Mucosa of descending colon (tissue), 3 donors: ENCODE results near the gene TRANK1. TPM values are rescaled to one million over a fixed set of nuclear protein-coding genes. Genes with fewer than 3 reads are reported as not detected.

Experiments
- ATAC-seq: fragments of 200-7000 bp; cut with Tn5 transposase; one replicate; pipeline ENCODE4 v1.9.1; 2020; ENCODE audit warnings: mild to moderate bottlenecking, moderate library complexity
- DNase-seq, 3 donors: peaks; one replicate each; pipeline ENCODE4 v3.0.0-alpha.2; 2020
- H3K36me3 ChIP-seq: fragments of 200-600 bp; one replicate; pipeline ENCODE4 v1.8.0; 2021; ENCODE audit warnings: low read depth, mild to moderate bottlenecking
- H3K4me1 ChIP-seq: fragments of 200-600 bp; one replicate; pipeline ENCODE4 v1.8.0; 2021; ENCODE audit warnings: low read depth, mild to moderate bottlenecking
- H3K4me3 ChIP-seq: fragments of 200-600 bp; one replicate; pipeline ENCODE4 v1.8.0; 2021; ENCODE audit warnings: mild to moderate bottlenecking
- H3K9me3 ChIP-seq: fragments of 200-600 bp; one replicate; pipeline ENCODE4 v1.8.0; 2021; ENCODE audit warnings: mild to moderate bottlenecking
- CTCF ChIP-seq: fragments of 200-600 bp; IDR thresholded peaks from one replicate; pipeline ENCODE4 v1.8.0; 2022; ENCODE audit warnings: antibody characterized with exemption, mild to moderate bottlenecking
- intact Hi-C, 2 donors: fragments of 100-400 bp; cut with DNase I in 1 of 2; cut with micrococcal nuclease in 1 of 2; formaldehyde crosslinking; loops; one replicate each; pipeline versions ENCODE4 v1.11.0 to v1.11.1; 2022; cut with DNase I, micrococcal nuclease
- long read RNA-seq, 2 donors: library from polyadenylated mRNA; unstranded; transcript quantifications; one replicate each; pipeline ENCODE4 v2.0.0, GENCODE V29; 2019 to 2021
- total RNA-seq, 3 donors: library from RNA; stranded (reverse); fragmentation: NEBNext Ultra II Directional in 2 of 3; extraction: Animal tissue kit (Norgen Biotek cat#: 25700) in 2 of 3; gene quantifications; one replicate each; pipeline versions ENCODE4 v1.2.1 to v1.2.4, GENCODE V29; 2021 to 2023
- donor health status: DM: no; HTN: no; CAD: no; lungs with moderate emphysema.
- donor health status: DM: no; HTN: no; CAD: no.
- donor health status: DM: no; HTN: yes; CAD: no.

Gene TRANK1
- 100 to 1,000 TPM in 1 of 3 donors, 10 to 100 TPM in 2; 78.6 to 163 (median 97.3) TPM for total RNA-seq
- long read RNA-seq, donor 1, partial matches to known transcripts, result 15 of 25 reads
- long read RNA-seq, donor 1, other reads (novel, unspliced or antisense), result 10 of 25 reads
- long read RNA-seq, donor 2, partial matches to known transcripts, result 11 of 36 reads
- long read RNA-seq, donor 2, other reads (novel, unspliced or antisense), result 25 of 36 reads

- peak within 1 kb of the TSS; percentile 47 for H3K4me3 ChIP-seq
- no peaks in the 10 kb centered on the region for H3K36me3 ChIP-seq
- ATAC-seq (peak; percentile 69), DNase-seq (peak; percentile 71 to 86 (median 75))
- H3K9me3 ChIP-seq, result peaks cover 7% of the 10 kb centered on the region
- H3K4me1 ChIP-seq, result peaks cover 22% of the 10 kb centered on the region
- no peak for TF ChIP-seq CTCF
- intact Hi-C loops, result no loop called here
Observed at GRCh38 chr3:36944641-36945270, at the start of gene TRANK1. TRANK1 (minus strand) TSS chr3:36945054; CDS start chr3:36944809, 245 bp downstream.

DNA sequence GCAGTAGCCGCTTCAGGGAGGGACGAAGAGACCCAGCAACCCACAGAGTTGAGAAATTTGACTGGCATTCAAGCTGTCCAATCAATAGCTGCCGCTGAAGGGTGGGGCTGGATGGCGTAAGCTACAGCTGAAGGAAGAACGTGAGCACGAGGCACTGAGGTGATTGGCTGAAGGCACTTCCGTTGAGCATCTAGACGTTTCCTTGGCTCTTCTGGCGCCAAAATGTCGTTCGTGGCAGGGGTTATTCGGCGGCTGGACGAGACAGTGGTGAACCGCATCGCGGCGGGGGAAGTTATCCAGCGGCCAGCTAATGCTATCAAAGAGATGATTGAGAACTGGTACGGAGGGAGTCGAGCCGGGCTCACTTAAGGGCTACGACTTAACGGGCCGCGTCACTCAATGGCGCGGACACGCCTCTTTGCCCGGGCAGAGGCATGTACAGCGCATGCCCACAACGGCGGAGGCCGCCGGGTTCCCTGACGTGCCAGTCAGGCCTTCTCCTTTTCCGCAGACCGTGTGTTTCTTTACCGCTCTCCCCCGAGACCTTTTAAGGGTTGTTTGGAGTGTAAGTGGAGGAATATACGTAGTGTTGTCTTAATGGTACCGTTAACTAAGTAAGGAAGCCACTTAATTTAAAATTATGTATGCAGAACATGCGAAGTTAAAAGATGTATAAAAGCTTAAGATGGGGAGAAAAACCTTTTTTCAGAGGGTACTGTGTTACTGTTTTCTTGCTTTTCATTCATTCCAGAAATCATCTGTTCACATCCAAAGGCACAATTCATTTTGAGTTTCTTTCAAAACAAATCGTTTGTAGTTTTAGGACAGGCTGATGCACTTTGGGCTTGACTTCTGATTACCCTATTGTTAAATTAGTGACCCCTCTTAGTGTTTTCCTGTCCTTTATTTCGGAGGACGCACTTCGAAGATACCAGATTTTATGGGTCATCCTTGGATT, 48.8 kb upstream of the TRANK1 start, which contains the start of gene MLH1:
TSS of gene MLH1 (plus strand) at position 193 of the 958 bp plus-strand sequence. CDS start at position 223, 30 bp downstream.
- Histone ChIP-seq H3K9me3 (no peaks in the 10 kb centered on the region), H3K4me3 (peak within 1 kb of the TSS; percentile 37), H3K36me3 (peaks cover 6% of the 10 kb centered on the region), H3K4me1 (peaks cover 24% of the 10 kb centered on the region)
- ATAC-seq (peak; percentile 94), DNase-seq (peak; percentile 95 to 100 (median 97))
- intact Hi-C loops, result no loop called here
- no peak for TF ChIP-seq CTCF

DNA sequence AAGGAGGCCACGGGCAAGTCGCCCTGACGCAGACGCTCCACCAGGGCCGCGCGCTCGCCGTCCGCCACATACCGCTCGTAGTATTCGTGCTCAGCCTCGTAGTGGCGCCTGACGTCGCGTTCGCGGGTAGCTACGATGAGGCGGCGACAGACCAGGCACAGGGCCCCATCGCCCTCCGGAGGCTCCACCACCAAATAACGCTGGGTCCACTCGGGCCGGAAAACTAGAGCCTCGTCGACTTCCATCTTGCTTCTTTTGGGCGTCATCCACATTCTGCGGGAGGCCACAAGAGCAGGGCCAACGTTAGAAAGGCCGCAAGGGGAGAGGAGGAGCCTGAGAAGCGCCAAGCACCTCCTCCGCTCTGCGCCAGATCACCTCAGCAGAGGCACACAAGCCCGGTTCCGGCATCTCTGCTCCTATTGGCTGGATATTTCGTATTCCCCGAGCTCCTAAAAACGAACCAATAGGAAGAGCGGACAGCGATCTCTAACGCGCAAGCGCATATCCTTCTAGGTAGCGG, 48.0 kb upstream of the TRANK1 start, which contains the start of gene EPM2AIP1:
TSS of gene EPM2AIP1 (minus strand) at position 326 of the 520 bp plus-strand sequence. CDS start at position 272, 54 bp downstream.
- H3K36me3 ChIP-seq, result peaks cover 6% of the 10 kb centered on the region
- H3K4me1 ChIP-seq, result peaks cover 24% of the 10 kb centered on the region

GRCh38 chr3:36991923-36992805, 47.3 kb upstream of the TRANK1 start:
- Histone ChIP-seq H3K36me3 (peaks cover 6% of the 10 kb centered on the region), H3K4me1 (peaks cover 24% of the 10 kb centered on the region), H3K4me3 (peak overlapping the region; percentile 37), H3K9me3 (no peaks in the 10 kb centered on the region)
- no peak for DNase-seq
- no peak for ATAC-seq
- intact Hi-C loops, result no loop called here
- no peak for TF ChIP-seq CTCF

More for the DNA sequence above, 48.0 kb upstream of the TRANK1 start, which contains the start of gene EPM2AIP1:
- DNase-seq, result peak in 2 of 3 donors; percentile 94 to 97
- peak; percentile 92 for ATAC-seq
- peak within 1 kb of the TSS; percentile 37 for H3K4me3 ChIP-seq
- intact Hi-C loops, result no loop called here
- TF ChIP-seq CTCF, result peak; percentile 9
- H3K9me3 ChIP-seq, result no peaks in the 10 kb centered on the region
